Kidney epithelial cell (primary cell): ENCODE results near the gene ADAMTS2. TPM values are rescaled to one million over a fixed set of nuclear protein-coding genes. Genes with fewer than 3 reads are reported as not detected.

Experiments used
- DNase-seq: peaks from one replicate; pipeline ENCODE4 v3.0.0-alpha.2; 2010; ENCODE audit warnings: low read depth
- H3K27me3 ChIP-seq: 2 replicates; pipeline ENCODE4 v1.6.0; 2011; ENCODE audit warnings: low read length; ENCODE audit not compliant: control insufficient read depth, insufficient read depth
- H3K36me3 ChIP-seq: 2 replicates; pipeline ENCODE4 v1.5.1; 2011; ENCODE audit warnings: low read length; ENCODE audit not compliant: control insufficient read depth, insufficient read depth
- H3K4me3 ChIP-seq: 2 replicates; pipeline ENCODE4 v1.5.1; 2011; ENCODE audit warnings: low read depth, mild to moderate bottlenecking, control low read depth, low read length
- CTCF ChIP-seq: IDR thresholded peaks from 2 replicates; pipeline ENCODE4 v1.5.1; 2011; ENCODE audit warnings: mild to moderate bottlenecking, moderate library complexity, low read length, control low read depth, inconsistent platforms; ENCODE audit not compliant: insufficient read depth, poor library complexity, severe bottlenecking
- total RNA-seq: library from RNA; depleted of rRNA; stranded (reverse); fragments of >200 nt; gene quantifications from 2 replicates; pipeline ENCODE4 v1.2.3, GENCODE V29; 2015

ADAMTS2 gene
- total RNA-seq, 1 donor from 2014 or later: 1.8 TPM

GRCh38 chr5:179167871-179168451, 177.3 kb downstream of the ADAMTS2 start:
- no peak for DNase-seq

GRCh38 chr5:179166886-179167841, 178.1 kb downstream of the ADAMTS2 start:
- peak; percentile 33 for TF ChIP-seq CTCF
- H3K36me3 ChIP-seq: no peaks in the 10 kb centered on the region
- H3K4me3 ChIP-seq: no peak overlapping the region
- no peak for DNase-seq
- H3K27me3 ChIP-seq: no peaks in the 10 kb centered on the region

More at GRCh38 chr5:179167871-179168451, 177.3 kb downstream of the ADAMTS2 start:
- Histone ChIP-seq H3K4me3 (no peak overlapping the region), H3K36me3 (no peaks in the 10 kb centered on the region), H3K27me3 (no peaks in the 10 kb centered on the region)
- TF ChIP-seq CTCF: no peak

- Histone ChIP-seq H3K36me3 (no peaks in the 10 kb centered on the region), H3K4me3 (no peak overlapping the region), H3K27me3 (no peaks in the 10 kb centered on the region)
- no peak for TF ChIP-seq CTCF
- DNase-seq: no peak
Measured at GRCh38 chr5:179166171-179166885, 178.9 kb downstream of the ADAMTS2 start.

- DNase-seq: no peak
- Histone ChIP-seq H3K36me3 (no peaks in the 10 kb centered on the region), H3K27me3 (no peaks in the 10 kb centered on the region), H3K4me3 (no peak overlapping the region)
- TF ChIP-seq CTCF: no peak
Measured at GRCh38 chr5:179165421-179166170, 179.7 kb downstream of the ADAMTS2 start.
